HepG2 (cell line): ENCODE results near the gene VPS26B. TPM values are rescaled to one million over a fixed set of nuclear protein-coding genes. Genes with fewer than 3 reads are reported as not detected.
A peak's percentile ranks its signal among the peaks of the same experiment; 100 is the strongest.

Experiments used
- ATM ChIP-seq: fragments of 450-650 bp; IDR thresholded peaks from 2 replicates; pipeline ENCODE4 v1.7.1; 2017; ENCODE audit warnings: mild to moderate bottlenecking, borderline replicate concordance
- GMEB2 ChIP-seq: IDR thresholded peaks from 2 replicates; pipeline ENCODE4 v1.6.1; 2016; ENCODE audit warnings: missing biosample characterization, missing genetic modification reagents, low read depth
- NFYB ChIP-seq: sonication (generic); formaldehyde crosslinking; IDR thresholded peaks from 2 replicates; pipeline ENCODE4 v1.4.0; 2020; ENCODE audit warnings: missing genetic modification reagents
- RAD21 ChIP-seq: fragments of 450-650 bp; formaldehyde crosslinking; IDR thresholded peaks from 2 replicates; pipeline ENCODE4 v1.5.0; 2020; ENCODE audit warnings: mild to moderate bottlenecking
- SMC3 ChIP-seq: IDR thresholded peaks from 2 replicates; pipeline ENCODE4 v1.6.1; 2011; ENCODE audit warnings: low read length, improper control_type of control experiment
- ZMYM2 ChIP-seq: sonication (generic); formaldehyde crosslinking; IDR thresholded peaks from 2 replicates; pipeline ENCODE4 v1.8.0; 2022; ENCODE audit warnings: mild to moderate bottlenecking, missing genetic modification reagents
- ZMYM4 ChIP-seq: sonication (generic); formaldehyde crosslinking; IDR thresholded peaks from 2 replicates; pipeline ENCODE4 v1.8.1; 2023; ENCODE audit warnings: mild to moderate bottlenecking, missing genetic modification reagents
- ZNF574 ChIP-seq: sonication (generic); formaldehyde crosslinking; IDR thresholded peaks from 2 replicates; pipeline ENCODE4 v1.4.0; 2020; ENCODE audit warnings: missing genetic modification reagents
- ZSCAN20 ChIP-seq: sonication (generic); formaldehyde crosslinking; IDR thresholded peaks from 2 replicates; pipeline ENCODE4 v1.4.0; 2020; ENCODE audit warnings: missing genetic modification reagents, mild to moderate bottlenecking, borderline replicate concordance
- polyA plus RNA-seq, 8 experiments: library from polyadenylated mRNA; depleted of rRNA in 3 of 8; stranded (reverse) in 7 of 8; unstranded in 1 of 8; fragments of >200 nt; fragmentation: Illumina TruSeq in 4 of 8; extraction: Trizol in 4 of 8; gene quantifications; 2 replicates each; pipeline versions ENCODE4 v1.2.1 to v1.2.3, GENCODE V29; 2011 to 2016; ENCODE audit warnings: low read depth in 4 of 8, missing spikeins in 1 of 8, mixed read lengths in 1 of 8; ENCODE audit not compliant: insufficient read depth in 1 of 8
- total RNA-seq, 5 experiments: library from RNA; depleted of rRNA; stranded (reverse); fragments of >200 nt; fragmentation: Illumina TruSeq; extraction: Trizol; gene quantifications; 2 replicates each; pipeline ENCODE4 v1.2.3, GENCODE V29; 2016; ENCODE audit warnings: low read depth in 1 of 5
- TF ChIP-seq, protein P1 (sequence below): sonication (generic); formaldehyde crosslinking; IDR thresholded peaks from 2 replicates; pipeline ENCODE4 v1.4.0; 2020; ENCODE audit warnings: missing genetic modification reagents; ENCODE audit errors: not compliant biosample characterization
- TF ChIP-seq, protein P2 (sequence below): IDR thresholded peaks from 2 replicates; pipeline ENCODE4 v1.6.1; 2016; ENCODE audit warnings: mild to moderate bottlenecking
- TF ChIP-seq, protein P3 (sequence below): sonication (generic); formaldehyde crosslinking; IDR thresholded peaks from 2 replicates; pipeline ENCODE4 v1.5.0; 2020; ENCODE audit warnings: mild to moderate bottlenecking, missing genetic modification reagents, moderate library complexity

Gene VPS26B
- total and polyA plus RNA-seq, 2 of the 13 experiments (the other 11 are each of a cell fraction or from before 2014, with no cell fraction given), result 20.2 to 23.2 TPM

- TF ChIP-seq NFYB (CRISPR knock-in tag), result no peak
- TF ChIP-seq, protein P1, sequence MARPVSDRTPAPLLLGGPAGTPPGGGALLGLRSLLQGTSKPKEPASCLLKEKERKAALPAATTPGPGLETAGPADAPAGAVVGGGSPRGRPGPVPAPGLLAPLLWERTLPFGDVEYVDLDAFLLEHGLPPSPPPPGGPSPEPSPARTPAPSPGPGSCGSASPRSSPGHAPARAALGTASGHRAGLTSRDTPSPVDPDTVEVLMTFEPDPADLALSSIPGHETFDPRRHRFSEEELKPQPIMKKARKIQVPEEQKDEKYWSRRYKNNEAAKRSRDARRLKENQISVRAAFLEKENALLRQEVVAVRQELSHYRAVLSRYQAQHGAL (CRISPR knock-in tag), result no peak
- TF ChIP-seq ATM, result no peak
- no peak for TF ChIP-seq ZNF574 (CRISPR knock-in tag)
- TF ChIP-seq, protein P2, sequence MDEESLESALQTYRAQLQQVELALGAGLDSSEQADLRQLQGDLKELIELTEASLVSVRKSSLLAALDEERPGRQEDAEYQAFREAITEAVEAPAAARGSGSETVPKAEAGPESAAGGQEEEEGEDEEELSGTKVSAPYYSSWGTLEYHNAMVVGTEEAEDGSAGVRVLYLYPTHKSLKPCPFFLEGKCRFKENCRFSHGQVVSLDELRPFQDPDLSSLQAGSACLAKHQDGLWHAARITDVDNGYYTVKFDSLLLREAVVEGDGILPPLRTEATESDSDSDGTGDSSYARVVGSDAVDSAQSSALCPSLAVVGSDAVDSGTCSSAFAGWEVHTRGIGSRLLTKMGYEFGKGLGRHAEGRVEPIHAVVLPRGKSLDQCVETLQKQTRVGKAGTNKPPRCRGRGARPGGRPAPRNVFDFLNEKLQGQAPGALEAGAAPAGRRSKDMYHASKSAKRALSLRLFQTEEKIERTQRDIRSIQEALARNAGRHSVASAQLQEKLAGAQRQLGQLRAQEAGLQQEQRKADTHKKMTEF (CRISPR knock-in tag), result 0 out of 2 replicates have a peak, but pooled peaks have one; percentile 24
- peak; percentile 43; the same call in 1 of the 2 replicates for TF ChIP-seq RAD21 (CRISPR knock-in tag)
- TF ChIP-seq, protein P3, sequence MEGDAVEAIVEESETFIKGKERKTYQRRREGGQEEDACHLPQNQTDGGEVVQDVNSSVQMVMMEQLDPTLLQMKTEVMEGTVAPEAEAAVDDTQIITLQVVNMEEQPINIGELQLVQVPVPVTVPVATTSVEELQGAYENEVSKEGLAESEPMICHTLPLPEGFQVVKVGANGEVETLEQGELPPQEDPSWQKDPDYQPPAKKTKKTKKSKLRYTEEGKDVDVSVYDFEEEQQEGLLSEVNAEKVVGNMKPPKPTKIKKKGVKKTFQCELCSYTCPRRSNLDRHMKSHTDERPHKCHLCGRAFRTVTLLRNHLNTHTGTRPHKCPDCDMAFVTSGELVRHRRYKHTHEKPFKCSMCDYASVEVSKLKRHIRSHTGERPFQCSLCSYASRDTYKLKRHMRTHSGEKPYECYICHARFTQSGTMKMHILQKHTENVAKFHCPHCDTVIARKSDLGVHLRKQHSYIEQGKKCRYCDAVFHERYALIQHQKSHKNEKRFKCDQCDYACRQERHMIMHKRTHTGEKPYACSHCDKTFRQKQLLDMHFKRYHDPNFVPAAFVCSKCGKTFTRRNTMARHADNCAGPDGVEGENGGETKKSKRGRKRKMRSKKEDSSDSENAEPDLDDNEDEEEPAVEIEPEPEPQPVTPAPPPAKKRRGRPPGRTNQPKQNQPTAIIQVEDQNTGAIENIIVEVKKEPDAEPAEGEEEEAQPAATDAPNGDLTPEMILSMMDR (CRISPR knock-in tag), result peak; percentile 77
- no peak for TF ChIP-seq ZMYM4
- TF ChIP-seq SMC3, result 0 out of 2 replicates have a peak, but pooled peaks have one; percentile 4
- no peak for TF ChIP-seq ZMYM2 (CRISPR knock-in tag)
- no peak for TF ChIP-seq ZSCAN20 (CRISPR knock-in tag)
- TF ChIP-seq GMEB2 (CRISPR knock-in tag), result no peak
Measured at GRCh38 chr11:134207538-134208239, 16.8 kb upstream of the VPS26B start (continued).
